ENCODE results near the gene BCAM. TPM values are rescaled to one million over a fixed set of nuclear protein-coding genes. Genes with fewer than 3 reads are reported as not detected.
"Not testable (repeated sequence)": the region's sequence is repeated elsewhere in the genome, so short reads cannot be mapped to it uniquely, and the experiment has no call there.

BCAM gene
- total RNA-seq, 2 experiments from 2014 or later, result not detected

GRCh38 chr19:44822670-44823372 is 13.9 kb downstream of the BCAM start:
- peaks cover 3% of the 10 kb centered on the region for H3K27me3 Mint-ChIP-seq
- no peak overlapping the region for H3K4me3 Mint-ChIP-seq
- ChIA-PET POLR2A (no interaction called here), CTCF (interaction anchor here (1.0 to 1.1 kb wide), 2 partner anchors 18 to 25 kb away, joined by 3 read pairs; no protein-coding TSS in a partner anchor)
- no peaks in the 10 kb centered on the region for H3K4me1 Mint-ChIP-seq (ENCODE audit: low read depth)
- H3K9me3 Mint-ChIP-seq, result no peaks in the 10 kb centered on the region
- no peak for DNase-seq
- no peaks in the 10 kb centered on the region for H3K36me3 Mint-ChIP-seq
- no peak overlapping the region for H3K27ac Mint-ChIP-seq
- intact Hi-C loops (cut with micrococcal nuclease), result no loop called here

GRCh38 chr19:44823373-44823698 is 14.4 kb downstream of the BCAM start:
- H3K9me3 Mint-ChIP-seq, result no peaks in the 10 kb centered on the region
- DNase-seq, result no peak
- H3K36me3 Mint-ChIP-seq, result no peaks in the 10 kb centered on the region
- intact Hi-C loops (cut with micrococcal nuclease), result no loop called here
- H3K27me3 Mint-ChIP-seq, result peaks cover 3% of the 10 kb centered on the region
- no peak overlapping the region for H3K4me3 Mint-ChIP-seq
- no peak overlapping the region for H3K27ac Mint-ChIP-seq
- CTCF ChIA-PET, result interaction anchor here (1.0 to 1.1 kb wide), 2 partner anchors 17 to 25 kb away, joined by 3 read pairs; no protein-coding TSS in a partner anchor
- POLR2A ChIA-PET, result no interaction called here
- H3K4me1 Mint-ChIP-seq (ENCODE audit: low read depth), result no peaks in the 10 kb centered on the region

DNA sequence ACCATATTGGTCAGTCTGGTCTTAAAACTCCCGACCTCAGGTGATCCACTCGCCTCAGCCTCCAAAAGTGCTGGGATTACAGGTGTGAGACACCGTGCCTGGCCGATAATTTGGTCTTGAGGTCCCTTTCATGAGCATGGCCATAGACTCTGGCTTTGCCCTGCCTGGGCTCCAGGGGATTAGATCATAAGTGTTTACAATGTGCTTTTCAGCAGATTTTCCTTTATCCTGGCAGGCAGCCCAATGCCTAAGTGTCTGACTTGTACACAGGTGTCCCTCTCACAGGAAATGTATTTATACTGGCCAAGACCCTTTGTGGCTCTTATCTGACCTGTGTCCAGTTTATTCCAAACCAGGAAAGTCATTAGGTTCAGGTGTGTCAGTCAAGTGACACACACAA is 15.9 kb downstream of the BCAM start:
- ChIA-PET POLR2A (no interaction called here), CTCF (no interaction called here)
- Mint-ChIP-seq H3K27ac (no peak overlapping the region), H3K9me3 (no peaks in the 10 kb centered on the region), H3K27me3 (peaks cover 5% of the 10 kb centered on the region), H3K4me3 (no peak overlapping the region), H3K36me3 (no peaks in the 10 kb centered on the region), H3K4me1 (ENCODE audit: low read depth) (no peaks in the 10 kb centered on the region)
- DNase-seq, result no peak
- intact Hi-C loops (cut with micrococcal nuclease), result no loop called here

DNA sequence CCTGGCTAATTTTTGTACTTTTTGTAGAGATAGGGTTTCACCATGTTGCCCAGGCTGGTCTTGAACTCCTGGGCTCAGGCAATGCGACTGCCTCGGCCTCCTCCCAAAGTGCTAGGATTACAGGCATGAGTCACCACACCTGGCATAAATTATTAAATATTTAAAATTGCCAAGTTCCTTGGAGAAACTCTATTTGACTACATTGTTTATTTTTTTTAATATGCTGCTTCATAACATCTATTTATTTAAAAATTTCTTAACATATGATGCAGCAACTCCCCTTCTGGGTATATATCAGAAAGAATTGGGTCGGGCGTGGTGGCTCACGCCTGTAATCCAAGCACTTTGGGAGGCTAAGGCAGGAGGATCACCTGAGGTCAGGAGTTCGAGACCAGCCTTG is 24.0 kb downstream of the BCAM start:
- H3K9me3 Mint-ChIP-seq; intact Hi-C loops (cut with micrococcal nuclease); H3K4me1 Mint-ChIP-seq (ENCODE audit: low read depth); H3K4me3 Mint-ChIP-seq; H3K36me3 Mint-ChIP-seq; CTCF ChIA-PET; H3K27ac Mint-ChIP-seq; H3K27me3 Mint-ChIP-seq; POLR2A ChIA-PET; DNase-seq: not testable (repeated sequence)

GRCh38 chr19:44834399-44834798 is 25.5 kb downstream of the BCAM start:
- H3K4me3 Mint-ChIP-seq; H3K9me3 Mint-ChIP-seq; POLR2A ChIA-PET; intact Hi-C loops (cut with micrococcal nuclease); H3K27me3 Mint-ChIP-seq; H3K36me3 Mint-ChIP-seq; H3K4me1 Mint-ChIP-seq (ENCODE audit: low read depth); H3K27ac Mint-ChIP-seq; DNase-seq: not testable (repeated sequence)
- CTCF ChIA-PET, result interaction anchor here (1.4 kb wide), 1 partner anchor 10 kb away, joined by 4 read pairs; no protein-coding TSS in a partner anchor

- DNase-seq, result no peak
- H3K9me3 Mint-ChIP-seq, result no peaks in the 10 kb centered on the region
- no peaks in the 10 kb centered on the region for H3K36me3 Mint-ChIP-seq
- no peaks in the 10 kb centered on the region for H3K27me3 Mint-ChIP-seq
- CTCF ChIA-PET, result no interaction called here
- H3K4me1 Mint-ChIP-seq (ENCODE audit: low read depth), result peaks cover 7% of the 10 kb centered on the region
- no peak overlapping the region for H3K4me3 Mint-ChIP-seq
- no peak overlapping the region for H3K27ac Mint-ChIP-seq
- intact Hi-C loops (cut with micrococcal nuclease), result no loop called here
- POLR2A ChIA-PET, result no interaction called here
Measured at GRCh38 chr19:44839276-44839675, 30.4 kb downstream of the BCAM start.

DNA sequence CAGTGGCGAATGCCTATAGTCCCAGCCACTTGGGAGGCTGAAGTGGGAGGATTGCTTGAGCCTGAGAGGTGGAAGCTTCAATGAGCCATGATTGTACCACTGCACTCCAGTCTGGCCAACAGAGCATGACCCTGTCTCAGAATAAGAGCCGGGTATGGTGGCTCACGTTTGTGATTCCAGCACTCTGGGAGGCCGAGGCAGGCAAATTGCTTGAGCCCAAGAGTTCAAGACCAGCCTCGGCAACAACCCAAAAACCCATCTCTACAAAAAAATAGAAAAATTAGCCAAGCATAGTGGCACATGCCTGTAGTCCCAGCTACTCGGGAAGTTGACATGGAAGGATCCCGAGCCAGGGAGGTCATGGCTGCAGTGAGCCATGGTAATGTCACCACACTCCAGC is 31.9 kb downstream of the BCAM start:
- intact Hi-C loops (cut with micrococcal nuclease), result loop anchor here (10.0 kb wide), 1 partner anchor 186 kb away; no protein-coding TSS in a partner anchor
- Mint-ChIP-seq H3K4me3 (no peak overlapping the region), H3K27ac (no peak overlapping the region), H3K9me3 (no peaks in the 10 kb centered on the region), H3K27me3 (no peaks in the 10 kb centered on the region), H3K4me1 (ENCODE audit: low read depth) (peaks cover 17% of the 10 kb centered on the region), H3K36me3 (no peaks in the 10 kb centered on the region)
- ChIA-PET CTCF (interaction anchor here (0.9 to 1.0 kb wide), 2 partner anchors 18 to 117 kb away, joined by 3 to 4 read pairs; no protein-coding TSS in a partner anchor), POLR2A (no interaction called here)
- no peak for DNase-seq

- H3K9me3 Mint-ChIP-seq, result no peaks in the 10 kb centered on the region
- peak; percentile 15 for DNase-seq
- intact Hi-C loops (cut with micrococcal nuclease), result loop anchor here (10.0 kb wide), 1 partner anchor 186 kb away; no protein-coding TSS in a partner anchor
- ChIA-PET POLR2A (no interaction called here), CTCF (interaction anchor here (0.7 to 1.0 kb wide), 3 partner anchors 18 to 139 kb away, joined by 3 to 4 read pairs (median 3); no protein-coding TSS in a partner anchor)
- no peaks in the 10 kb centered on the region for H3K36me3 Mint-ChIP-seq
- H3K27me3 Mint-ChIP-seq, result no peaks in the 10 kb centered on the region
- H3K4me3 Mint-ChIP-seq, result no peak overlapping the region
- H3K27ac Mint-ChIP-seq, result no peak overlapping the region
- peaks cover 17% of the 10 kb centered on the region for H3K4me1 Mint-ChIP-seq (ENCODE audit: low read depth)
Measured at GRCh38 chr19:44841231-44841630, 32.3 kb downstream of the BCAM start.

GRCh38 chr19:44845286-44845611 is 36.3 kb downstream of the BCAM start:
- Mint-ChIP-seq H3K27ac (no peak overlapping the region), H3K27me3 (peaks cover 11% of the 10 kb centered on the region), H3K4me3 (peak overlapping the region; percentile 81), H3K36me3 (no peaks in the 10 kb centered on the region), H3K9me3 (no peaks in the 10 kb centered on the region), H3K4me1 (ENCODE audit: low read depth) (peaks cover 26% of the 10 kb centered on the region)
- ChIA-PET POLR2A (no interaction called here), CTCF (interaction anchor here (1.0 to 2.2 kb wide), 6 partner anchors 45 to 156 kb away, joined by 3 to 15 read pairs (median 6); no protein-coding TSS in a partner anchor)
- intact Hi-C loops (cut with micrococcal nuclease), result loop anchor here (1.0 to 10.0 kb wide), 7 partner anchors 45 to 190 kb away; no protein-coding TSS in a partner anchor
- DNase-seq, result no peak

DNA sequence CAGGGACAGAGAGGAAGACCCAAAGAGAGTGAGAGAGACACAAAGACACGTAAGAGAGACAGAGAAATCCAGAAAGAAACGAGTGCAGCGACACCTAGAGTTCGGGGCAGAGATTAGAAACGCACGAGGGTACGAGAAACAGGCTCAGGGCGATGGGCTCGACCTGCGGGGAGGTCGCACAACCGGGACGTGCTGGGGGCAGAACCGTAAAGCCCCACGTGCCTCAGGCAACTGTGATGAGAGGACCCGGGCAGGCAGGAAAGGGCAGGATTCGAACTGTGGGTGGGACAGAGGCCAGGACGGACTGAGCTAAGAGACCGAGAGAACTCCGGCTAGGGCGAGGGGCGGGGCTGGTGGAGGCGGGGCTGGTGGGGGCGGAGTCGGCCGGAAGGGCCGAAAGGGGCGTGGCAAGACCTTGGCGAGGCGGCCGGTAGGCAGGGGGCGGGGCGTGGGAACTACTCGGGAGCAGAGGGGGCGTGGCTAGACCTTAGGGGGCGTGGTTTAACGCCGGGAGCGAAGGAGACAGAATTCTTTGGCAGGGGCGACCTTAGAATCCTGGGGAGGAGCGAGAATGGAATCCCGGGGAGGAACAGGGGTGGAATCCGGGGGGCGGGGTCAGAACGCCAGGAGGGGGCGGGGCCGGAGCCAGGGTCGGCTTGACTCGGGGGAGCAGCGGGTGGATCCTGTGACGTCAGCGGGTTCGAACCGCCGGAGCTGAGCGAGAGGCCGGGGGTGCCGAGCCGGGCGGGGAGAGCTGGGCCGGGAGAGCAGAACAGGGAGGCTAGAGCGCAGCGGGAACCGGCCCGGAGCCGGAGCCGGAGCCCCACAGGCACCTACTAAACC is 36.9 kb downstream of the BCAM start, which contains the start of gene NECTIN2:
Gene NECTIN2, plus strand, starts transcription at position 686 of the 843 bp plus-strand sequence. CDS start 229 bp downstream, outside the sequence.
- Mint-ChIP-seq H3K9me3 (no peaks in the 10 kb centered on the region), H3K27me3 (peaks cover 11% of the 10 kb centered on the region), H3K4me1 (ENCODE audit: low read depth) (peaks cover 26% of the 10 kb centered on the region), H3K36me3 (no peaks in the 10 kb centered on the region), H3K27ac (peak within 1 kb of the TSS; percentile 24), H3K4me3 (peak within 1 kb of the TSS; percentile 81)
- intact Hi-C loops (cut with micrococcal nuclease), result loop anchor here (1.0 to 10.0 kb wide), 7 partner anchors 44 to 191 kb away; no protein-coding TSS in a partner anchor
- DNase-seq, result peak; percentile 96
- POLR2A ChIA-PET, result no interaction called here
- CTCF ChIA-PET, result interaction anchor here (0.6 to 2.2 kb wide), 12 partner anchors 14 to 157 kb away, joined by 3 to 15 read pairs (median 5); no protein-coding TSS in a partner anchor

GRCh38 chr19:44846455-44847143 is 37.7 kb downstream of the BCAM start:
- no peaks in the 10 kb centered on the region for H3K9me3 Mint-ChIP-seq
- peak overlapping the region; percentile 81 for H3K4me3 Mint-ChIP-seq
- peak; percentile 10 for DNase-seq
- peaks cover 21% of the 10 kb centered on the region for H3K4me1 Mint-ChIP-seq (ENCODE audit: low read depth)
- peaks cover 11% of the 10 kb centered on the region for H3K27me3 Mint-ChIP-seq
- ChIA-PET CTCF (interaction anchor here (1.0 to 2.2 kb wide), 7 partner anchors 15 to 157 kb away, joined by 3 to 15 read pairs (median 5); no protein-coding TSS in a partner anchor), POLR2A (no interaction called here)
- H3K27ac Mint-ChIP-seq, result no peak overlapping the region
- H3K36me3 Mint-ChIP-seq, result no peaks in the 10 kb centered on the region
- intact Hi-C loops (cut with micrococcal nuclease), result loop anchor here (10.0 kb wide), 1 partner anchor 192 kb away; no protein-coding TSS in a partner anchor
